ENCODE measurements around the gene OR4A16. TPM values are rescaled to one million over a fixed set of nuclear protein-coding genes. Genes with fewer than 3 reads are reported as not detected.
A peak's percentile ranks its signal among the peaks of the same experiment; 100 is the strongest.

OR4A16 gene
- total RNA-seq, 2 experiments from 2014 or later = not detected

DNA sequence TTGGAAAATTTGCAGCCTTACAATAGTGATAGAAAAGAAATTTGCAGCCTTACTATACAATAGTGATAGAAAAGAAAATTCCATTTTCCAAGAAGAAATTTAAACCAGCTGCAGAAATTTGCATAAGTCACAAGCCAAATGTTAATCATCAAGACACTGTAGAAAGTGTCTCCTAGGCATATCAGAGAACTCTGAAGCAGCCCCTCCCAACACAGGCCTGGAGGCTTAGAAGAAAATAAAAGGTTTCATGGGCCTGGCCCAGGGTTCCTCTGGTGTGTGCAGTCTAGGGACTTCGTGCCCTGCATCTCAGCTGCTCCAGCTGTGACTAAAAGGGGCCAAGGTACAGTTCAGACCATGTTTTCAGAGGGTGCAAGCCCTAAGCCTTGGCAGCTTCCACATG is 6.0 kb downstream of the OR4A16 start:
- Histone ChIP-seq H3K27ac (ENCODE audit: low read depth, low read length, poor library complexity, severe bottlenecking) (no peak overlapping the region), H3K4me2 (ENCODE audit: low read length) (no peak overlapping the region), H3K9me3 (ENCODE audit: low read length) (no peaks in the 10 kb centered on the region), H3K4me1 (ENCODE audit: insufficient read depth, low read length, poor library complexity, severe bottlenecking) (no peaks in the 10 kb centered on the region), H3K9me2 (ENCODE audit: insufficient read depth, low read length) (no peaks in the 10 kb centered on the region), H2AFZ (ENCODE audit: low read length) (no peak overlapping the region), H3K4me3 (ENCODE audit: low read depth, low read length, poor library complexity, severe bottlenecking) (no peak overlapping the region), H4K20me1 (ENCODE audit: insufficient read depth, low read length) (no peaks in the 10 kb centered on the region), H3K79me2 (ENCODE audit: insufficient read depth, low read depth, low read length) (no peaks in the 10 kb centered on the region), H3K36me3 (ENCODE audit: insufficient read depth, low read length) (no peaks in the 10 kb centered on the region)
- TF ChIP-seq CTCF (conservative IDR thresholded peaks at IDR 0.05; ENCODE audit: low read length) (no peak), EZH2phosphoT487 (IDR thresholded peaks at IDR 0.05; ENCODE audit: borderline replicate concordance, low read depth, low read length) (no peak)
- POLR2A ChIA-PET = no interaction called here
- BruUV-seq (replicated peaks) = no TSS peak
- CTCF ChIA-PET (ENCODE audit: unreplicated experiment) = no interaction called here
- intact Hi-C loops (cut with micrococcal nuclease; ENCODE audit: unreplicated experiment) = no loop called here
- no peak for DNase-seq (ENCODE audit: low spot score)

- H3K27ac ChIP-seq (ENCODE audit: low read depth, low read length, poor library complexity, severe bottlenecking) = no peak overlapping the region
- no peaks in the 10 kb centered on the region for H3K79me2 ChIP-seq (ENCODE audit: insufficient read depth, low read depth, low read length)
- H3K4me2 ChIP-seq (ENCODE audit: low read length) = no peak overlapping the region
- DNase-seq (ENCODE audit: low spot score) = peak; percentile 11
- H3K36me3 ChIP-seq (ENCODE audit: insufficient read depth, low read length) = no peaks in the 10 kb centered on the region
- H2AFZ ChIP-seq (ENCODE audit: low read length) = no peak overlapping the region
- H3K9me3 ChIP-seq (ENCODE audit: low read length) = no peaks in the 10 kb centered on the region
- H3K9me2 ChIP-seq (ENCODE audit: insufficient read depth, low read length) = no peaks in the 10 kb centered on the region
- ChIA-PET CTCF (ENCODE audit: unreplicated experiment) (no interaction called here), POLR2A (interaction anchor here (0.7 kb wide), 1 partner anchor 48 kb away, joined by 3 read pairs; no protein-coding TSS in a partner anchor)
- H4K20me1 ChIP-seq (ENCODE audit: insufficient read depth, low read length) = no peaks in the 10 kb centered on the region
- no TSS peak for BruUV-seq (replicated peaks)
- no peak for TF ChIP-seq EZH2phosphoT487 (IDR thresholded peaks at IDR 0.05; ENCODE audit: borderline replicate concordance, low read depth, low read length)
- peak; percentile 67 for TF ChIP-seq CTCF (conservative IDR thresholded peaks at IDR 0.05; ENCODE audit: low read length)
- H3K4me1 ChIP-seq (ENCODE audit: insufficient read depth, low read length, poor library complexity, severe bottlenecking) = no peaks in the 10 kb centered on the region
- no peak overlapping the region for H3K4me3 ChIP-seq (ENCODE audit: low read depth, low read length, poor library complexity, severe bottlenecking)
- intact Hi-C loops (cut with micrococcal nuclease; ENCODE audit: unreplicated experiment) = no loop called here
These were observed 14.7 kb downstream of the OR4A16 start for GRCh38 chr11:55357560-55358184.

- Histone ChIP-seq H3K36me3 (ENCODE audit: insufficient read depth, low read length) (no peaks in the 10 kb centered on the region), H3K4me1 (ENCODE audit: insufficient read depth, low read length, poor library complexity, severe bottlenecking) (no peaks in the 10 kb centered on the region), H3K4me2 (ENCODE audit: low read length) (no peak within 1 kb of the TSS), H3K4me3 (ENCODE audit: low read depth, low read length, poor library complexity, severe bottlenecking) (no peak within 1 kb of the TSS), H3K9me2 (ENCODE audit: insufficient read depth, low read length) (no peaks in the 10 kb centered on the region), H3K9me3 (ENCODE audit: low read length) (no peaks in the 10 kb centered on the region), H4K20me1 (ENCODE audit: insufficient read depth, low read length) (no peaks in the 10 kb centered on the region), H3K27ac (ENCODE audit: low read depth, low read length, poor library complexity, severe bottlenecking) (no peak within 1 kb of the TSS), H3K79me2 (ENCODE audit: insufficient read depth, low read depth, low read length) (no peaks in the 10 kb centered on the region), H2AFZ (ENCODE audit: low read length) (no peak within 1 kb of the TSS)
- ChIA-PET CTCF (ENCODE audit: unreplicated experiment) (no interaction called here), POLR2A (no interaction called here)
- no peak for DNase-seq (ENCODE audit: low spot score)
- BruUV-seq (replicated peaks) = no TSS peak
- intact Hi-C loops (cut with micrococcal nuclease; ENCODE audit: unreplicated experiment) = no loop called here
- TF ChIP-seq EZH2phosphoT487 (IDR thresholded peaks at IDR 0.05; ENCODE audit: borderline replicate concordance, low read depth, low read length) = no peak
- TF ChIP-seq CTCF (conservative IDR thresholded peaks at IDR 0.05; ENCODE audit: low read length) = no peak
These were observed 24.7 kb downstream of the OR4A16 start, which contains the start of gene OR4A15 for GRCh38 chr11:55367674-55368073. Gene OR4A15 (plus strand): TSS chr11:55367974. CDS start chr11:55367974, 0 bp downstream.

Data from OCI-LY7 (cell line).